ENCODE data around the gene AUNIP.

Gene AUNIP

GRCh38 chr1:25787760-25788166, 71.5 kb downstream of the AUNIP start:
- no peak for DNase-seq

- DNase-seq: no peak
These were observed 72.1 kb downstream of the AUNIP start for GRCh38 chr1:25786887-25787759.

GRCh38 chr1:25785333-25786067, 73.8 kb downstream of the AUNIP start:
- no peak for DNase-seq

- DNase-seq: no peak
These were observed 74.6 kb downstream of the AUNIP start for GRCh38 chr1:25784575-25785051.
